Thymus (tissue), 11 donors: Measurements from ENCODE around the gene TRIM50. TPM values are rescaled to one million over a fixed set of nuclear protein-coding genes. Genes with fewer than 3 reads are reported as not detected.
A peak's percentile ranks its signal among the peaks of the same experiment; 100 is the strongest.
"Not testable (repeated sequence)": the region's sequence is repeated elsewhere in the genome, so short reads cannot be mapped to it uniquely, and the experiment has no call there.

Experiments used
- DNase-seq, 9 donors: peaks; one replicate each; pipeline ENCODE4 v3.0.0-alpha.2; 2013; ENCODE audit warnings: low spot score in 9 of 9, low read depth in 6 of 9, missing footprints in 1 of 9
- H3K27ac ChIP-seq, 2 donors: one replicate each; pipeline ENCODE4 v1.5.1; 2013; ENCODE audit warnings: control low read depth in 1 of 2, low read depth in 1 of 2, low read length in 1 of 2, mild to moderate bottlenecking in 1 of 2, moderate library complexity in 1 of 2
- H3K27me3 ChIP-seq, 2 donors: one replicate each; pipeline ENCODE4 v1.5.1; 2013; ENCODE audit warnings: low read length in 1 of 2; ENCODE audit not compliant: control insufficient read depth in 2 of 2, insufficient read depth in 1 of 2
- H3K36me3 ChIP-seq, 2 donors: one replicate each; pipeline ENCODE4 v1.5.1; 2013; ENCODE audit warnings: low read length in 1 of 2, mild to moderate bottlenecking in 1 of 2, moderate library complexity in 1 of 2; ENCODE audit not compliant: control insufficient read depth in 2 of 2, insufficient read depth in 2 of 2
- H3K4me1 ChIP-seq, 2 donors: one replicate each; pipeline ENCODE4 v1.5.1; 2013; ENCODE audit warnings: low read length in 2 of 2; ENCODE audit not compliant: control insufficient read depth in 2 of 2, insufficient read depth in 2 of 2
- H3K4me3 ChIP-seq, 2 donors: one replicate each; pipeline ENCODE4 v1.5.1; 2013; ENCODE audit warnings: low read length in 2 of 2, control low read depth in 1 of 2, mild to moderate bottlenecking in 1 of 2
- H3K9me3 ChIP-seq, 2 donors: one replicate each; pipeline ENCODE4 v1.5.1; 2013; ENCODE audit warnings: low read length in 1 of 2, mild to moderate bottlenecking in 1 of 2; ENCODE audit not compliant: control insufficient read depth in 2 of 2, insufficient read depth in 1 of 2
- WGBS: extraction: QIAGEN DNeasy Blood & Tissue Kit; methylation state at CpG from one replicate; pipeline ENCODE4 v1.1.7; 2013; 5-methylcytosine and 5-hydroxymethylcytosine counted together
- polyA plus RNA-seq: library from polyadenylated mRNA; stranded (reverse); fragments of 200-250 nt; gene quantifications from one replicate; pipeline ENCODE4 v1.2.3, GENCODE V29; 2013
- total RNA-seq: library from RNA; stranded (reverse); fragments of 120-200 nt; gene quantifications from one replicate; pipeline ENCODE4 v1.2.4, GENCODE V29; 2013
- donor health status: healthy.

TRIM50 gene
- total and polyA plus RNA-seq, 2 donors: 0.09 to 0.21 TPM

DNA sequence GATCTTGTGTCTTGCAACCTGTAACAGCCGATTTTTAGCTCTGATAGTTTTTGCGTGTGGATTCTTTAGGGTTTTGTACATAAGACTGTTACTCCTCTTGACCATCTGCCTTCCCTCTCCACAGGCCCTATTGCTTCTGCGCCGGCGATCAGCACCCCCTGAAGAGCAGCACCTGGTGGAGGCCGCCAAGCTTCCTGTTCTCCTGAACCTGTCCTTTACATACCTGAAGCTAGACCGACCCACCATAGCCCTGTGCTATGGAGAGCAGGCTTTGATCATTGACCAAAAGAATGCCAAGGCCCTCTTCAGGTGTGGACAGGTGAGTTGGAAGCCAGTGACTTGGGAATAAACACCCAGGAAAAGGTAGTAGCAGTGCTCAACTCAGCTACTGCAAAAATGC lies 12.6 kb upstream of the TRIM50 start:
- peaks cover 0 to 2% of the 10 kb centered on the region in 2 donors for H3K27me3 ChIP-seq
- H3K27ac ChIP-seq: no peak overlapping the region
- H3K4me1 ChIP-seq: peaks cover 0 to 9% of the 10 kb centered on the region in 2 donors
- no peaks in the 10 kb centered on the region for H3K9me3 ChIP-seq
- no peak overlapping the region for H3K4me3 ChIP-seq
- H3K36me3 ChIP-seq: no peaks in the 10 kb centered on the region
- DNase-seq: no peak
- WGBS: 94% methylated on average over 7 of the region's 7 CpGs

DNA sequence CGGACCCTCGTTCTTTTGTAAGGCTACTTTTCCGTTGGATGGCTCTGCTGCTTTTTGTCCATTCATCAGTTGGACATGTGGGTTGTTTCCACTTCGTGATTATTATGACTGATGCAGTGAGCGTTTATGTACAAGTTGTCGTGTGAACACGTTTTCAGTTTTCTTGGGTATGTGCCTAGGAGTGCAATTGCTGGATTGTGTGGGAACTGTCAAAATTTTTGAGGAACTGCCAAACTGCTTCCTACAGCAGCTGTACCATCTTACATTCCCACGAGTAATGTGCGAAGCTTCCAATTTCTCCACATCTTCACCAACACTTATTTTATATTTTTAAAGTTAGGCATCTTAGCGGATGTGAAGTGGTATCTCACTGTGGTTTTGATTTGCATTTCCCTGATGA lies 10.4 kb upstream of the TRIM50 start:
- no peak for DNase-seq
- Histone ChIP-seq H3K4me1 (peaks cover 0 to 4% of the 10 kb centered on the region in 2 donors), H3K4me3 (no peak overlapping the region), H3K9me3 (no peaks in the 10 kb centered on the region), H3K27me3 (peaks cover 0 to 2% of the 10 kb centered on the region in 2 donors), H3K36me3 (no peaks in the 10 kb centered on the region), H3K27ac (no peak overlapping the region)
- WGBS: 85% methylated on average over 10 of the region's 10 CpGs

DNA sequence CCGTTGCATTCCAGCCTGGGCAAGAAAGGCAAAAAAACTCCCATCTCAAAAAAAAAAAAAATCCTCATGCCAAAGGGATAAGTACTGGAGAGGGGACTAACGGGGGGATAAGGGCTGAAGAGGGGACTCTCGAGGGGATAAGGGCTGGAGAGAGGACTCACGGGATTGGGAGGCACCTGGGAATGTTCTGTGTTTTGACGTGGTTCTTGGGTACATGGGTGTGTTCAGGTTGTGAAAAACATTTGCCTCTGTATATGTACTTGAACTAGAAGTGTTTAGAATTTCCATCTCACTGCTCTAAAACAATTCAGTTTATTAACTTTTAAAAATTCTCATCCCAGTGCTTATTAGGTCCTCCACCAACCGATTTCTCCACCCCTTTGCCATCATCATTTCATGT lies 4.6 kb upstream of the TRIM50 start:
- H3K36me3 ChIP-seq: no peaks in the 10 kb centered on the region
- peaks cover 0 to 3% of the 10 kb centered on the region in 2 donors for H3K9me3 ChIP-seq
- H3K4me1 ChIP-seq: no peaks in the 10 kb centered on the region
- no peak overlapping the region for H3K27ac ChIP-seq
- 87% methylated on average over 6 of the region's 6 CpGs for WGBS
- H3K4me3 ChIP-seq: no peak overlapping the region
- no peak for DNase-seq
- H3K27me3 ChIP-seq: no peaks in the 10 kb centered on the region

DNA sequence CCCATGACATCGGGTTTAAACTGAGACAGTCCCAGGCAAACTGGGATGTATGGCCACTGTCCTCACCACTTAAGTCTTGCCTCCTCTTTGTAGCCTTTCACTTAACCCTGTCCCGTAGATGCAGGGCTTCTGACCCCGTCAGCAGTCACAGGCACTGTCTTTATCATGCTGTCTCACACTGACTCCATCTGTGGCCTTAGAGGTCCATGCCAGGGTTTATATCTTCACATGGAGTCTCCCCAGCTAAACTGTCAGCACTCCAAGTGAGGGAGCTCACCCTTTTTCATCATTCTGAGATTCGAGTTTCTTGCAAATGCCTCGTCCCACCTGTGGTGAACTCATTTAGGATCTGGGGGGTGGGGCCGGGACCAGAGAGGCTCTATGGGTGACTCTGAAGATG lies 2.9 kb upstream of the TRIM50 start:
- no peak overlapping the region for H3K4me3 ChIP-seq
- 98% methylated on average over 6 of the region's 6 CpGs for WGBS
- no peaks in the 10 kb centered on the region for H3K4me1 ChIP-seq
- H3K36me3 ChIP-seq: no peaks in the 10 kb centered on the region
- DNase-seq: no peak
- no peak overlapping the region for H3K27ac ChIP-seq
- H3K9me3 ChIP-seq: peaks cover 0 to 3% of the 10 kb centered on the region in 2 donors
- H3K27me3 ChIP-seq: no peaks in the 10 kb centered on the region

DNA sequence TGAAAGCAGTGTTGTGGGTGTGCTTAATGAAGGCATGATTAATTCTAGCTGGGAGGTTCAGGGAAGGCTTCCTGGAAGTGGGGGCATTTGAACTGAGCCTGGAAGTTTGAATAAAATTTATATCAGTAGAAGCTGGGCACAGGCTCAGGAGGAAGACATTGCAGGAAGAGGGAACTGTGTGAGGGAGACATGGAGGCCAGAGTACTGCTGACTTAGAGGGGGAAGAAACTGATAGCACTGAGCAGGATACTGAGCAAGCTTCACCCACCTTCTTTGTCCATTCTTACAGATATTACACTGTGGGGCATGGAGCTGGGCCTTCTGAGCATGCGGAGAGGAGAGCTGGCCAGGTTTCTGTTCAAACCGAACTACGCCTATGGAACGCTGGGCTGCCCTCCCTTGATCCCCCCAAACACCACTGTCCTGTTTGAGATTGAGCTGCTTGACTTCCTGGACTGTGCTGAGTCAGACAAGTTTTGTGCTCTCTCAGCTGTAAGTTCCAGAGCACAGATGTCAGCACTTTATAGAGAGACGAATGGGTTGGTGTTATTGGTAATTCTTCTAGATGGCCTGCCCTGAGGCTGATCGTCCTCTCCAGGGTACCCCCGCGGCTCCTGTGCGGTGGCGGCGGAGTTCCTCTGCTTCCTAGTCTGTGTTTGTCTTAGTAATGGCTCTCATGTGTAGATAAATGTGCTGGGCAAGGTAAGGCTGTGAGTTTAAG lies 2.1 kb upstream of the TRIM50 start:
- 74% methylated on average over 11 of the region's 11 CpGs for WGBS
- Histone ChIP-seq H3K9me3 (peaks cover 0 to 3% of the 10 kb centered on the region in 2 donors), H3K4me3 (no peak overlapping the region), H3K4me1 (no peaks in the 10 kb centered on the region), H3K27me3 (no peaks in the 10 kb centered on the region), H3K27ac (peak overlapping the region in 1 of 2 donors; percentile 5), H3K36me3 (no peaks in the 10 kb centered on the region)
- no peak for DNase-seq

DNA sequence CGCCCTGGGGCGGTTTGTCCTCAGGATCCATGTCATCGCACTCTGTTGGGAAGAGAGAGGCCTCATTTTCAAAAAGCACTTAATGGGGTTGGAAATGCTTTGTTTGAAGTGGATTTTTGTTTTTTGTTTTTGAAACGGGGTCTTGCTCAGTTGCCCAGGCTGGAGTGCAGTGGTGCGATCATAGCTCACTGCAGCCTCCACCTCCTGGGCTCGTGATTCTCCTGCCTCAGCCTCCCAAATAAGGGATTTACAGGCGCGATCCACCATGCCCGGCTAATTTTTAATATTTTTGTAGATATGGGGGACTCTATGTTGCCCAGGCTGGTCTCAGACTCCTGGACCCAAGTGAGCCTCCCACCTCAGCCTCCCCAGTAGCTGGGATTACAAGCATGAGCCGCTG lies 814 bp upstream of the TRIM50 start:
- WGBS: 97% methylated on average over 10 of the region's 10 CpGs
- H3K36me3 ChIP-seq: no peaks in the 10 kb centered on the region
- no peak for DNase-seq
- peaks cover 0 to 3% of the 10 kb centered on the region in 2 donors for H3K9me3 ChIP-seq
- no peak overlapping the region for H3K27ac ChIP-seq
- no peaks in the 10 kb centered on the region for H3K27me3 ChIP-seq
- H3K4me1 ChIP-seq: peaks cover 4 to 10% of the 10 kb centered on the region in 2 donors
- H3K4me3 ChIP-seq: no peak overlapping the region

DNA sequence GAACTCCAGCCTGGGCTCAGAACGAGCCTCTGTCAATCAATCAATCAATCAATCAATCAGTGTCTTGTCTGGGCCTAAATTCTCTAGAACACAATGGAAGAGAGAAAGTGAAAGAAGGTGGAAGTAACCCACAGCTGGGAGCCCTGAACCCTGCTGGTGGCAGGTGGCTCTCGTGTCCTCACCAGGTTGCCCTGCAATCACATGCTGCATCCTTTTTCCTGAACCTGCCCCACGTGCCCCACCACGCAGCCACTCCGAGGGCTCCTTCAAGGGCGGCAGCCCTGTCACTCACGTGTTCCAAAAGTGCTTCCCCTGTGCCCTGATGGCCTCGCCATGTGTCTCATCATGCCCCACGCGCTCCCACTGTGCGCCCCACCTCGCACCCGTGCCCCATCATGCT lies 433 bp downstream of the TRIM50 start:
- H3K4me1 ChIP-seq: peaks cover 6 to 11% of the 10 kb centered on the region in 2 donors
- 86% methylated on average over 11 of the region's 13 CpGs for WGBS
- not testable (repeated sequence) for H3K27me3 ChIP-seq, H3K36me3 ChIP-seq, H3K27ac ChIP-seq, H3K9me3 ChIP-seq, DNase-seq, H3K4me3 ChIP-seq

DNA sequence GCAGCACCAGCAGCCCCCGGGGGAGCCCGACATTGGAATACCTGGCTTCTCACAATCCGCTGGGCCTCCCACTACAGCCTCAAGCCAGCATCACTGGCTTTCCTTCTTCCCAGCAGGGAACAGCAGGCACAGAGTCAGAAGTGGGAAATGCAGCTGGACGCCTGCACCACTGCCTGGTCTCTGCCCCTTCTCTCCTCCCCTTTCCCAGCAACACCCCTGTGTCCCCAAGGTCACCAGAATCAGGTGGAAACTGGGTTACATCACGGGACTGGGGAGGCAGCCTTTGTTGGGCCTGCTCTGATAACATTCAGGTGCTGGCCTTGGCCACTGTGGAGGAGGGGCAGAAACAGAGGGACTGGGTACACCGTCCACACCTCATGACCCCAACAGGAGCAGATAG lies 2.5 kb downstream of the TRIM50 start:
- H3K4me3 ChIP-seq, H3K27me3 ChIP-seq, DNase-seq, H3K27ac ChIP-seq, H3K9me3 ChIP-seq, H3K36me3 ChIP-seq: not testable (repeated sequence)
- 98% methylated on average over 6 of the region's 6 CpGs for WGBS
- H3K4me1 ChIP-seq: peaks cover 6 to 11% of the 10 kb centered on the region in 2 donors

DNA sequence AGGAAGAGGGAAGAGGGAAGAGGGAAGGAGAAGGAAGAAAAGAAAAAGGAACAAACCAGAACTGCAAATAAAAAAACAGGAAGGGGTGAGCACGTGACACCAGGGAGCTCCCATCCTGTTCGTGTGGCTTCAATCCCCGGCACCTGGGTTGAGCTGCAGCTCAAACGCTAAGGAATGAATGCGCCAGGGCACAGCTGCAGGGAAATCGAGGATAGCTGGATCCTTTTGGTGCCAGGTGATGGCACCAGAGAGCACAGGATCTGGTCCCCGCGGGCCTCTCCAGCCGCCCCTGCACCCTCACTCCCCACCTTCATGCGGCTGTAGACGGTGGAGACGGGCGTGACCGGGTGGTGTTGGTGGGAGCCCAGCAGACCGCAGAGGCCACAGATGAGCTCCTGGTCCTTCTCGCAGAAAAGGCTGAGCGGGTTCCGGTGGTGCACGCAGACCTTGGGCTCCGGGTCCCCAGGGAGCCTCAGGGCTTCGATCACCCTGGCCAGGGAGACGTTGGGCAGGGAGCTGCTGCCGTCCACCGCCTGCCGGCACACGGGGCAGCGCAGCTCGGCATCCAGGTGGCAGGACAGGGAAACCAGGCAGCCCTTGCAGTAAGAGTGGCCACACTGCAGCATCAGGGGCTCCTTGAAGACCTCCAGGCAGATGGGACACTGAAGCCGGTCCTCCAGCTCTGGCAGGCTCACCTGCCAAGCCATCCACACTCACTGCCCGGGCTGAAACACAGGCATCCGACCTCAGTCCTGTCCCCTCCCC lies 3.6 kb downstream of the TRIM50 start:
- DNase-seq: peak; percentile 39 to 81 (median 57)
- WGBS: 19% methylated on average over 31 of the region's 31 CpGs
- Histone ChIP-seq H3K27ac (peak overlapping the region in 1 of 2 donors; percentile 18), H3K4me1 (peaks cover 6 to 11% of the 10 kb centered on the region in 2 donors)
- H3K27me3 ChIP-seq, H3K9me3 ChIP-seq, H3K4me3 ChIP-seq, H3K36me3 ChIP-seq: not testable (repeated sequence)
